Measurements from ENCODE around the gene SYT17.

GRCh38 chr16:19145010-19145409 lies 23.0 kb upstream of the SYT17 start:
- TF ChIP-seq CTCF (IDR thresholded peaks at IDR 0.05), result no peak
- TF ChIP-seq POLR2A (IDR thresholded peaks at IDR 0.05), result no peak

Measured in body of pancreas (tissue), 4 donors.